Left ventricle myocardium inferior (tissue), 1 donor: ENCODE results near the gene DYNC2I2. TPM values are rescaled to one million over a fixed set of nuclear protein-coding genes. Genes with fewer than 3 reads are reported as not detected.
"Not testable (repeated sequence)": the region's sequence is repeated elsewhere in the genome, so short reads cannot be mapped to it uniquely, and the experiment has no call there.

Experiments used
- DNase-seq: peaks from one replicate; pipeline ENCODE4 v3.0.0-alpha.2; 2020
- H3K27ac ChIP-seq: fragments of 200-600 bp; replicated peaks from 2 replicates; pipeline ENCODE4 v1.8.0; 2021
- H3K27me3 ChIP-seq: fragments of 200-600 bp; 2 replicates; pipeline ENCODE4 v1.8.0; 2021; ENCODE audit warnings: low read depth
- H3K36me3 ChIP-seq: fragments of 200-600 bp; 2 replicates; pipeline ENCODE4 v1.8.0; 2021
- H3K4me1 ChIP-seq: fragments of 200-600 bp; 2 replicates; pipeline ENCODE4 v1.8.0; 2021
- H3K4me3 ChIP-seq: fragments of 200-600 bp; 2 replicates; pipeline ENCODE4 v1.8.0; 2021; ENCODE audit warnings: mild to moderate bottlenecking, moderate library complexity
- H3K9me3 ChIP-seq: fragments of 200-600 bp; replicated peaks from 2 replicates; pipeline ENCODE4 v1.8.0; 2021
- CTCF ChIP-seq: fragments of 200-600 bp; IDR thresholded peaks from 2 replicates; pipeline ENCODE4 v1.8.0; 2021; ENCODE audit warnings: antibody characterized with exemption, mild to moderate bottlenecking, borderline replicate concordance
- intact Hi-C: fragments of 100-400 bp; cut with micrococcal nuclease; formaldehyde crosslinking; loops from one replicate; pipeline ENCODE4 v1.11.0; 2022
- total RNA-seq: library from RNA; stranded (reverse); fragmentation: NEBNext Ultra II Directional; extraction: Animal tissue kit (Norgen Biotek cat#: 25700); gene quantifications from one replicate; pipeline ENCODE4 v1.2.1, GENCODE V29; 2021
- donor health status: DM: no; HTN: yes; CAD: no; lungs with severe emphysema.

DYNC2I2 gene
- total RNA-seq, 1 donor from 2014 or later: 32.7 TPM

GRCh38 chr9:128684065-128684324 is 27.3 kb upstream of the DYNC2I2 start:
- no peak for DNase-seq
- no peaks in the 10 kb centered on the region for H3K36me3 ChIP-seq
- H3K27me3 ChIP-seq: no peaks in the 10 kb centered on the region
- peak overlapping the region; percentile 77 for H3K27ac ChIP-seq
- TF ChIP-seq CTCF: no peak
- intact Hi-C loops: no loop called here
- no peaks in the 10 kb centered on the region for H3K9me3 ChIP-seq
- H3K4me3 ChIP-seq: peak overlapping the region; percentile 72
- peaks cover 33% of the 10 kb centered on the region for H3K4me1 ChIP-seq

- TF ChIP-seq CTCF: no peak
- Histone ChIP-seq H3K36me3 (no peaks in the 10 kb centered on the region), H3K27ac (peak overlapping the region; percentile 77), H3K27me3 (no peaks in the 10 kb centered on the region), H3K4me1 (peaks cover 31% of the 10 kb centered on the region), H3K4me3 (peak overlapping the region; percentile 72), H3K9me3 (no peaks in the 10 kb centered on the region)
- intact Hi-C loops: no loop called here
- DNase-seq: peak; percentile 41
These were observed 26.9 kb upstream of the DYNC2I2 start for GRCh38 chr9:128683340-128684064.

GRCh38 chr9:128677794-128678193 is 21.1 kb upstream of the DYNC2I2 start:
- Histone ChIP-seq H3K4me1 (no peaks in the 10 kb centered on the region), H3K36me3 (no peaks in the 10 kb centered on the region), H3K9me3 (no peaks in the 10 kb centered on the region), H3K27me3 (no peaks in the 10 kb centered on the region), H3K27ac (no peak overlapping the region), H3K4me3 (no peak overlapping the region)
- no peak for TF ChIP-seq CTCF
- DNase-seq: no peak
- intact Hi-C loops: no loop called here

- Histone ChIP-seq H3K27me3 (no peaks in the 10 kb centered on the region), H3K4me3 (no peak overlapping the region), H3K36me3 (no peaks in the 10 kb centered on the region), H3K4me1 (no peaks in the 10 kb centered on the region), H3K27ac (no peak overlapping the region), H3K9me3 (no peaks in the 10 kb centered on the region)
- intact Hi-C loops: no loop called here
- no peak for TF ChIP-seq CTCF
- no peak for DNase-seq
These were observed 18.7 kb upstream of the DYNC2I2 start for GRCh38 chr9:128675382-128675781.

- TF ChIP-seq CTCF: no peak
- intact Hi-C loops: no loop called here
- Histone ChIP-seq H3K4me3 (no peak overlapping the region), H3K36me3 (no peaks in the 10 kb centered on the region), H3K9me3 (no peaks in the 10 kb centered on the region), H3K4me1 (no peaks in the 10 kb centered on the region), H3K27ac (no peak overlapping the region), H3K27me3 (no peaks in the 10 kb centered on the region)
- DNase-seq: no peak
These were observed 13.1 kb upstream of the DYNC2I2 start for GRCh38 chr9:128669786-128670185.

- H3K4me1 ChIP-seq, intact Hi-C loops, DNase-seq: not testable (repeated sequence)
These were observed 9.9 kb upstream of the DYNC2I2 start for GRCh38 chr9:128666481-128666941.

More at GRCh38 chr9:128666481-128666941, 9.9 kb upstream of the DYNC2I2 start:
- not testable (repeated sequence) for H3K27ac ChIP-seq, H3K9me3 ChIP-seq, H3K36me3 ChIP-seq, H3K4me3 ChIP-seq, H3K27me3 ChIP-seq
